ENCODE measurements around the gene PAEP.
"Not testable (repeated sequence)": the region's sequence is repeated elsewhere in the genome, so short reads cannot be mapped to it uniquely, and the experiment has no call there.

The PAEP gene

GRCh38 chr9:135536216-135536615, 25.3 kb upstream of the PAEP start:
- no peak for DNase-seq (ENCODE audit: extremely low read depth, low read depth)
- no peak for TF ChIP-seq CTCF (IDR thresholded peaks at IDR 0.05; ENCODE audit: low read depth, low read length, missing control alignments)
- H3K4me3 ChIP-seq (replicated peaks; ENCODE audit: low read depth, low read length): no peak overlapping the region

GRCh38 chr9:135543262-135543894, 18.2 kb upstream of the PAEP start:
- DNase-seq (ENCODE audit: extremely low read depth, low read depth); H3K4me3 ChIP-seq (replicated peaks; ENCODE audit: low read depth, low read length): not testable (repeated sequence)

GRCh38 chr9:135544981-135545635, 16.4 kb upstream of the PAEP start:
- DNase-seq (ENCODE audit: extremely low read depth, low read depth): no peak
- no peak for TF ChIP-seq CTCF (IDR thresholded peaks at IDR 0.05; ENCODE audit: low read depth, low read length, missing control alignments)
- H3K4me3 ChIP-seq (replicated peaks; ENCODE audit: low read depth, low read length): no peak overlapping the region

GRCh38 chr9:135545646-135546176, 15.8 kb upstream of the PAEP start, which contains the start of gene OBP2A:
OBP2A (plus strand) TSS chr9:135546126; CDS start chr9:135546181, 55 bp downstream.
- H3K4me3 ChIP-seq (replicated peaks; ENCODE audit: low read depth, low read length); DNase-seq (ENCODE audit: extremely low read depth, low read depth): not testable (repeated sequence)

- not testable (repeated sequence) for DNase-seq (ENCODE audit: extremely low read depth, low read depth); H3K4me3 ChIP-seq (replicated peaks; ENCODE audit: low read depth, low read length)
Measured at GRCh38 chr9:135546792-135547617, 14.6 kb upstream of the PAEP start.

- no peak for DNase-seq (ENCODE audit: extremely low read depth, low read depth)
- no peak overlapping the region for H3K4me3 ChIP-seq (replicated peaks; ENCODE audit: low read depth, low read length)
- no peak for TF ChIP-seq CTCF (IDR thresholded peaks at IDR 0.05; ENCODE audit: low read depth, low read length, missing control alignments)
Measured at GRCh38 chr9:135547756-135548736, 13.5 kb upstream of the PAEP start.

GRCh38 chr9:135549478-135550343, 11.8 kb upstream of the PAEP start:
- DNase-seq (ENCODE audit: extremely low read depth, low read depth); H3K4me3 ChIP-seq (replicated peaks; ENCODE audit: low read depth, low read length): not testable (repeated sequence)

All from HFF-Myc (cell line).